ENCODE measurements around the gene CLCN5. TPM values are rescaled to one million over a fixed set of nuclear protein-coding genes. Genes with fewer than 3 reads are reported as not detected.

The CLCN5 gene
- total and polyA plus RNA-seq, 2 experiments from 2014 or later, result 3.7 to 13.6 TPM

DNA sequence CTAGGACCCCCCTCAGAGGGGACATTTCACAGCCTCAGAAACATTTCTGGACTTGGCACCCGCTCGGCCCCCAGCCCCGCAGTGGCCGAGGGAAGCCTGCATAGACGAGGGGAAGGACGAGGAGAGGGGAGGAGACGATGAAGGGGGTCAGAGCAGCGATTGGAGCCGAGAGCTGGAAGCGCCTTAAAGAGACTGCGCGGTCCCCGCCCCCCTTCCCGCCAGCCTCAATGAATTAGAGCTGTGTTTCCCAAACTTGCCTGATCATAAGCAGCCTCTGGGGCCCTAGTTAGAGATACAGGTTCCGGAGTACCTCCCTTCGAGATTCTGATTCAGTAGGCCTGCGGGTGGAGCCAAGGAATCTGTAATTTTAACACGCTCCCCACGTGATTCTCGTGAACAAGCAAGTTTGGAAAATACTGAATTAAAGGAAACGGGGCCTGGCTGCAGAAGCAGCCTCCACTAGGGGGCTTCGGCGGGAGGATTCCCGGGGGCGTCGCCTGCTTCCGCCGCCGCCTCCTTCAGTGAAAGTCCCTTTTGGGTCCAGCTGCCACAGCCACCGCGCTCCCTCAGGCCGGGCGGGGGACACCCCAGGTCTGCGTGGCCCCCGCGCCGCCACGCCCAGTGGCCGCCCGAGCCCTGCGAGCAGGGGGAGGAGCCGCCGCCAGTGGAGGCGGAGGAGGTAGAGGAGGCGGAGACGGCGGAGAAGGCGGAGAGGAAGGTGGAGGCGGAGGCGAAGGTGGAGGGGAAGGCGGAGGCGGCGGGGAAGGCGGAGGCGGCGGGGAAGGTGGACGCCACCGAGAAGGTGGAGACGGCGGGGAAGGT, 43.4 kb upstream of the CLCN5 start, which contains the start of gene USP27X:
TSS of gene USP27X (plus strand) at position 651 of the 822 bp plus-strand sequence. CDS start 824 bp downstream, outside the sequence.
- TF ChIP-seq, protein P1, sequence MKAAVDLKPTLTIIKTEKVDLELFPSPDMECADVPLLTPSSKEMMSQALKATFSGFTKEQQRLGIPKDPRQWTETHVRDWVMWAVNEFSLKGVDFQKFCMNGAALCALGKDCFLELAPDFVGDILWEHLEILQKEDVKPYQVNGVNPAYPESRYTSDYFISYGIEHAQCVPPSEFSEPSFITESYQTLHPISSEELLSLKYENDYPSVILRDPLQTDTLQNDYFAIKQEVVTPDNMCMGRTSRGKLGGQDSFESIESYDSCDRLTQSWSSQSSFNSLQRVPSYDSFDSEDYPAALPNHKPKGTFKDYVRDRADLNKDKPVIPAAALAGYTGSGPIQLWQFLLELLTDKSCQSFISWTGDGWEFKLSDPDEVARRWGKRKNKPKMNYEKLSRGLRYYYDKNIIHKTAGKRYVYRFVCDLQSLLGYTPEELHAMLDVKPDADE (IDR thresholded peaks at IDR 0.05), result no peak
- TF ChIP-seq ZNF114 (CRISPR knock-in tag; IDR thresholded peaks at IDR 0.05), result no peak
- TF ChIP-seq CTCF (conservative IDR thresholded peaks at IDR 0.05; ENCODE audit: low read depth in 2 of 2), result peak; percentile 26 to 61; a peak in 3 of 4 replicates
- no peak for TF ChIP-seq JUNB (IDR thresholded peaks at IDR 0.05; ENCODE audit: unreplicated experiment)
- peak; percentile 39; the same call in 1 of the 2 replicates for TF ChIP-seq POLR2AphosphoS5 (IDR thresholded peaks at IDR 0.05; ENCODE audit: low read depth)
- no peak for TF ChIP-seq EZH2 (IDR thresholded peaks at IDR 0.05; ENCODE audit: low read depth, unreplicated experiment)
- TF ChIP-seq, protein P2, sequence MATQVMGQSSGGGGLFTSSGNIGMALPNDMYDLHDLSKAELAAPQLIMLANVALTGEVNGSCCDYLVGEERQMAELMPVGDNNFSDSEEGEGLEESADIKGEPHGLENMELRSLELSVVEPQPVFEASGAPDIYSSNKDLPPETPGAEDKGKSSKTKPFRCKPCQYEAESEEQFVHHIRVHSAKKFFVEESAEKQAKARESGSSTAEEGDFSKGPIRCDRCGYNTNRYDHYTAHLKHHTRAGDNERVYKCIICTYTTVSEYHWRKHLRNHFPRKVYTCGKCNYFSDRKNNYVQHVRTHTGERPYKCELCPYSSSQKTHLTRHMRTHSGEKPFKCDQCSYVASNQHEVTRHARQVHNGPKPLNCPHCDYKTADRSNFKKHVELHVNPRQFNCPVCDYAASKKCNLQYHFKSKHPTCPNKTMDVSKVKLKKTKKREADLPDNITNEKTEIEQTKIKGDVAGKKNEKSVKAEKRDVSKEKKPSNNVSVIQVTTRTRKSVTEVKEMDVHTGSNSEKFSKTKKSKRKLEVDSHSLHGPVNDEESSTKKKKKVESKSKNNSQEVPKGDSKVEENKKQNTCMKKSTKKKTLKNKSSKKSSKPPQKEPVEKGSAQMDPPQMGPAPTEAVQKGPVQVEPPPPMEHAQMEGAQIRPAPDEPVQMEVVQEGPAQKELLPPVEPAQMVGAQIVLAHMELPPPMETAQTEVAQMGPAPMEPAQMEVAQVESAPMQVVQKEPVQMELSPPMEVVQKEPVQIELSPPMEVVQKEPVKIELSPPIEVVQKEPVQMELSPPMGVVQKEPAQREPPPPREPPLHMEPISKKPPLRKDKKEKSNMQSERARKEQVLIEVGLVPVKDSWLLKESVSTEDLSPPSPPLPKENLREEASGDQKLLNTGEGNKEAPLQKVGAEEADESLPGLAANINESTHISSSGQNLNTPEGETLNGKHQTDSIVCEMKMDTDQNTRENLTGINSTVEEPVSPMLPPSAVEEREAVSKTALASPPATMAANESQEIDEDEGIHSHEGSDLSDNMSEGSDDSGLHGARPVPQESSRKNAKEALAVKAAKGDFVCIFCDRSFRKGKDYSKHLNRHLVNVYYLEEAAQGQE (IDR thresholded peaks at IDR 0.05; ENCODE audit: unreplicated experiment), result no peak
- TF ChIP-seq STAT1 (IDR thresholded peaks at IDR 0.05; ENCODE audit: unreplicated experiment), result no peak
- TF ChIP-seq, protein P3, sequence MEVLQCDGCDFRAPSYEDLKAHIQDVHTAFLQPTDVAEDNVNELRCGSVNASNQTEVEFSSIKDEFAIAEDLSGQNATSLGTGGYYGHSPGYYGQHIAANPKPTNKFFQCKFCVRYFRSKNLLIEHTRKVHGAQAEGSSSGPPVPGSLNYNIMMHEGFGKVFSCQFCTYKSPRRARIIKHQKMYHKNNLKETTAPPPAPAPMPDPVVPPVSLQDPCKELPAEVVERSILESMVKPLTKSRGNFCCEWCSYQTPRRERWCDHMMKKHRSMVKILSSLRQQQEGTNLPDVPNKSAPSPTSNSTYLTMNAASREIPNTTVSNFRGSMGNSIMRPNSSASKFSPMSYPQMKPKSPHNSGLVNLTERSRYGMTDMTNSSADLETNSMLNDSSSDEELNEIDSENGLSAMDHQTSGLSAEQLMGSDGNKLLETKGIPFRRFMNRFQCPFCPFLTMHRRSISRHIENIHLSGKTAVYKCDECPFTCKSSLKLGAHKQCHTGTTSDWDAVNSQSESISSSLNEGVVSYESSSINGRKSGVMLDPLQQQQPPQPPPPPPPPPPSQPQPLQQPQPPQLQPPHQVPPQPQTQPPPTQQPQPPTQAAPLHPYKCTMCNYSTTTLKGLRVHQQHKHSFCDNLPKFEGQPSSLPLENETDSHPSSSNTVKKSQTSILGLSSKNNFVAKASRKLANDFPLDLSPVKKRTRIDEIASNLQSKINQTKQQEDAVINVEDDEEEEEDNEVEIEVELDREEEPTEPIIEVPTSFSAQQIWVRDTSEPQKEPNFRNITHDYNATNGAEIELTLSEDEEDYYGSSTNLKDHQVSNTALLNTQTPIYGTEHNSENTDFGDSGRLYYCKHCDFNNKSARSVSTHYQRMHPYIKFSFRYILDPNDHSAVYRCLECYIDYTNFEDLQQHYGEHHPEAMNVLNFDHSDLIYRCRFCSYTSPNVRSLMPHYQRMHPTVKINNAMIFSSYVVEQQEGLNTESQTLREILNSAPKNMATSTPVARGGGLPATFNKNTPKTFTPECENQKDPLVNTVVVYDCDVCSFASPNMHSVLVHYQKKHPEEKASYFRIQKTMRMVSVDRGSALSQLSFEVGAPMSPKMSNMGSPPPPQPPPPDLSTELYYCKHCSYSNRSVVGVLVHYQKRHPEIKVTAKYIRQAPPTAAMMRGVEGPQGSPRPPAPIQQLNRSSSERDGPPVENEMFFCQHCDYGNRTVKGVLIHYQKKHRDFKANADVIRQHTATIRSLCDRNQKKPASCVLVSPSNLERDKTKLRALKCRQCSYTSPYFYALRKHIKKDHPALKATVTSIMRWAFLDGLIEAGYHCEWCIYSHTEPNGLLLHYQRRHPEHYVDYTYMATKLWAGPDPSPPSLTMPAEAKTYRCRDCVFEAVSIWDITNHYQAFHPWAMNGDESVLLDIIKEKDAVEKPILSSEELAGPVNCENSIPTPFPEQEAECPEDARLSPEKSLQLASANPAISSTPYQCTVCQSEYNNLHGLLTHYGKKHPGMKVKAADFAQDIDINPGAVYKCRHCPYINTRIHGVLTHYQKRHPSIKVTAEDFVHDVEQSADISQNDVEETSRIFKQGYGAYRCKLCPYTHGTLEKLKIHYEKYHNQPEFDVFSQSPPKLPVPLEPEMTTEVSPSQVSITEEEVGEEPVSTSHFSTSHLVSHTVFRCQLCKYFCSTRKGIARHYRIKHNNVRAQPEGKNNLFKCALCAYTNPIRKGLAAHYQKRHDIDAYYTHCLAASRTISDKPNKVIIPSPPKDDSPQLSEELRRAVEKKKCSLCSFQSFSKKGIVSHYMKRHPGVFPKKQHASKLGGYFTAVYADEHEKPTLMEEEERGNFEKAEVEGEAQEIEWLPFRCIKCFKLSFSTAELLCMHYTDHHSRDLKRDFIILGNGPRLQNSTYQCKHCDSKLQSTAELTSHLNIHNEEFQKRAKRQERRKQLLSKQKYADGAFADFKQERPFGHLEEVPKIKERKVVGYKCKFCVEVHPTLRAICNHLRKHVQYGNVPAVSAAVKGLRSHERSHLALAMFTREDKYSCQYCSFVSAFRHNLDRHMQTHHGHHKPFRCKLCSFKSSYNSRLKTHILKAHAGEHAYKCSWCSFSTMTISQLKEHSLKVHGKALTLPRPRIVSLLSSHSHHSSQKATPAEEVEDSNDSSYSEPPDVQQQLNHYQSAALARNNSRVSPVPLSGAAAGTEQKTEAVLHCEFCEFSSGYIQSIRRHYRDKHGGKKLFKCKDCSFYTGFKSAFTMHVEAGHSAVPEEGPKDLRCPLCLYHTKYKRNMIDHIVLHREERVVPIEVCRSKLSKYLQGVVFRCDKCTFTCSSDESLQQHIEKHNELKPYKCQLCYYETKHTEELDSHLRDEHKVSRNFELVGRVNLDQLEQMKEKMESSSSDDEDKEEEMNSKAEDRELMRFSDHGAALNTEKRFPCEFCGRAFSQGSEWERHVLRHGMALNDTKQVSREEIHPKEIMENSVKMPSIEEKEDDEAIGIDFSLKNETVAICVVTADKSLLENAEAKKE (CRISPR knock-in tag; IDR thresholded peaks at IDR 0.05), result no peak
- no peaks in the 10 kb centered on the region for H3K9me2 ChIP-seq (ENCODE audit: insufficient read depth)
- ATAC-seq (peak; percentile 84), DNase-seq (ENCODE audit: low spot score) (peak; percentile 74)
- Mint-ChIP-seq H3K27ac (no peak within 1 kb of the TSS), H3K27me3 (ENCODE audit: insufficient read depth, low read depth, poor library complexity) (peaks cover 2% of the 10 kb centered on the region), H3K36me3 (ENCODE audit: low read depth) (peaks cover 4% of the 10 kb centered on the region; the same call in 1 of the 3 replicates), H3K4me3 (peak within 1 kb of the TSS; percentile 81), H3K9me3 (no peaks in the 10 kb centered on the region), H3K4me1 (peaks cover 10% of the 10 kb centered on the region; the same call in 2 of the 3 replicates)
- H2AFZ ChIP-seq, result peak within 1 kb of the TSS; percentile 96
- peak within 1 kb of the TSS; percentile 78 for H3K4me2 ChIP-seq
- peak within 1 kb of the TSS; percentile 79; the same call in 1 of the 2 replicates for H3K27ac ChIP-seq (ENCODE audit: low read depth)
- no peaks in the 10 kb centered on the region; the same call in 1 of the 2 replicates for H3K4me1 ChIP-seq (ENCODE audit: insufficient read depth)
- H3K36me3 ChIP-seq (ENCODE audit: insufficient read depth), result no peaks in the 10 kb centered on the region
- H3F3A ChIP-seq (replicated peaks; ENCODE audit: low read depth), result no peaks in the 10 kb centered on the region
- H3K79me2 ChIP-seq (replicated peaks; ENCODE audit: insufficient read depth), result no peaks in the 10 kb centered on the region
- 0 out of 2 replicates have a peak, but pooled peaks cover 2% of the 10 kb centered on the region for H3K27me3 ChIP-seq (ENCODE audit: insufficient read depth)
- H4K20me1 ChIP-seq (replicated peaks; ENCODE audit: insufficient read depth), result no peaks in the 10 kb centered on the region
- H3K4me3 ChIP-seq, result peak within 1 kb of the TSS; percentile 71
